Tibial nerve (tissue), 4 donors: ENCODE measurements around the gene NRBF2.

Experiments
- EP300 ChIP-seq, 2 donors: sonication (generic); formaldehyde crosslinking; IDR thresholded peaks; one replicate each; pipeline ENCODE4 v1.6.1; 2017; ENCODE audit warnings: antibody characterized with exemption in 2 of 2, mild to moderate bottlenecking in 1 of 2
- POLR2A ChIP-seq, 2 donors: fragments of 450-650 bp; IDR thresholded peaks; one replicate each; pipeline ENCODE4 v1.6.1; 2017; ENCODE audit warnings: antibody characterized with exemption in 2 of 2, mild to moderate bottlenecking in 2 of 2, moderate library complexity in 2 of 2
- TF ChIP-seq, protein P1 (sequence below), 5 experiments: fragments of 200-600 bp in 3 of 5; fragments of 450-650 bp in 2 of 5; sonication (generic) in 3 of 5; IDR thresholded peaks; one replicate each; pipeline ENCODE4 v1.5.1; 2016 to 2019; ENCODE audit warnings: antibody characterized with exemption in 5 of 5, mild to moderate bottlenecking in 3 of 5, moderate library complexity in 2 of 5

DNA sequence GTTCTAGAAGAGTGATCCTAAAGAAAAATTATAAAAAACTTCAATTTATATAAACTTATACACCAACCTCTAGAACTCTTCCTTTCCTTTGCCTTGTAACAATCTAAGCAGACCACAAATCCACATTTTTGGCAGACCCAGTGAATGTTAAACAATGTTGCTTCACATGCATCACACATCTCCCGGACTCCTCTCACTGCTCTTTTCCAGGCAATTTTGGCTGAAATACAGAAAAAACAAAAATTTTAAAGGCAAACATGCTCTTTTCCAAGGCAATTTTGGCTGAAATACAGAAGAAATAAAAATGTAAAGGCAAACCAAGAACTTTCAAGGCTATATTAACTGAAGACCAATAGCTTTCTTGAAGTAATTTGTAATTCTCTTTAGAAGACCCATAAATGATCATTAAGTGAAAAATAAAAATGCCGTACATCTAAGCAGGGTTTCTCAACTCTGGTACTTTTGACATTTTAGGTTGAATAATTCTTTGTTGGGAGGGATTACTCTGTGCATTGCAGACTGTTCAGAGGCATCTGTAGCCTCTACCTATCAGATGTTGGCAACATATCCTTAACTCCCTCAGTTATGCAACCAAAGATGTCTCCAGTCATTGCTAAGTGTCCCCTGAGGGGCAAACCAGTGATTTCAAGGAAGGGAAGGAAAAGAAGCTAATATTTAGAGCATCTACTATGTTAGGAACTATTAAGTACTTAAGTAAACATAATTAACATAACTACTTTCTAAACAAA is 64.4 kb downstream of the NRBF2 start:
- TF ChIP-seq EP300 (IDR thresholded peaks at IDR 0.05) (no peak), POLR2A (IDR thresholded peaks at IDR 0.05) (no peak)
- TF ChIP-seq, protein P1, sequence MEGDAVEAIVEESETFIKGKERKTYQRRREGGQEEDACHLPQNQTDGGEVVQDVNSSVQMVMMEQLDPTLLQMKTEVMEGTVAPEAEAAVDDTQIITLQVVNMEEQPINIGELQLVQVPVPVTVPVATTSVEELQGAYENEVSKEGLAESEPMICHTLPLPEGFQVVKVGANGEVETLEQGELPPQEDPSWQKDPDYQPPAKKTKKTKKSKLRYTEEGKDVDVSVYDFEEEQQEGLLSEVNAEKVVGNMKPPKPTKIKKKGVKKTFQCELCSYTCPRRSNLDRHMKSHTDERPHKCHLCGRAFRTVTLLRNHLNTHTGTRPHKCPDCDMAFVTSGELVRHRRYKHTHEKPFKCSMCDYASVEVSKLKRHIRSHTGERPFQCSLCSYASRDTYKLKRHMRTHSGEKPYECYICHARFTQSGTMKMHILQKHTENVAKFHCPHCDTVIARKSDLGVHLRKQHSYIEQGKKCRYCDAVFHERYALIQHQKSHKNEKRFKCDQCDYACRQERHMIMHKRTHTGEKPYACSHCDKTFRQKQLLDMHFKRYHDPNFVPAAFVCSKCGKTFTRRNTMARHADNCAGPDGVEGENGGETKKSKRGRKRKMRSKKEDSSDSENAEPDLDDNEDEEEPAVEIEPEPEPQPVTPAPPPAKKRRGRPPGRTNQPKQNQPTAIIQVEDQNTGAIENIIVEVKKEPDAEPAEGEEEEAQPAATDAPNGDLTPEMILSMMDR (IDR thresholded peaks at IDR 0.05): no peak
